Endothelial cell of umbilical vein (primary cell): ENCODE data around the gene FSCB.

Experiments used
- CTCF ChIP-seq, 2 donors: IDR thresholded peaks; 1 replicate in 1 of 2; 2 replicates in 1 of 2; pipeline ENCODE4 v1.5.1; 2011; ENCODE audit warnings: low read length in 2 of 2, mild to moderate bottlenecking in 2 of 2, moderate library complexity in 2 of 2, control low read depth in 1 of 2, inconsistent platforms in 1 of 2, low read depth in 1 of 2; ENCODE audit not compliant: insufficient read depth in 1 of 2; ENCODE audit errors: extremely low read depth in 1 of 2
- EZH2 ChIP-seq: IDR thresholded peaks from 2 replicates; pipeline ENCODE4 v1.6.1; 2012; ENCODE audit warnings: borderline replicate concordance, low read depth, mild to moderate bottlenecking, moderate library complexity, low read length, inconsistent platforms; ENCODE audit not compliant: severe bottlenecking
- POLR2A ChIP-seq: IDR thresholded peaks from 2 replicates; pipeline ENCODE4 v1.6.1; 2012; ENCODE audit warnings: low read depth, mild to moderate bottlenecking, control low read depth, low read length

DNA sequence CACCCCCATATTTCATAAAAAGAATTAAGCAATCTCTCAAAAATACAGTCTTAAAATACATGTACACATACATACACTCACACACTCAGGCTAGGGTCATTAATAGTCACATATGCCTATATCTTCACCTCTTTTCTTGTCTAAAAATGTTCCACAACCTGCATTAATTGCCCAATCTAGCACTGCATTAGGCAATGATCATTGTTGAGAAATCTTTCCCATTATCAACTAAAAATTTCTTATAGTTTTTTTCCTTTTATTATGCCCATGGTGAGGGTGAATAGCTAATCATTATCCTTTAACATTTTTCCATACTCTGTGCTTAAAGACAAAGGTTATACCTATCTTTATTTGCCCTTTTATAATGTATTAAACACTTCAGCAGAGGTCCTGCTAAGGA is 38.3 kb downstream of the FSCB start:
- no peak for TF ChIP-seq CTCF (IDR thresholded peaks at IDR 0.05; ENCODE audit: extremely low read depth in 1 of 2, insufficient read depth in 1 of 2, low read depth in 1 of 2, low read length in 2 of 2)
- TF ChIP-seq POLR2A: no peak
- TF ChIP-seq EZH2: no peak
